Trophoblast cell (in vitro differentiated cells and primary cell): ENCODE results near the gene KDM4C.

Experiments
- DNase-seq, 2 donors: peaks; one replicate each; pipeline ENCODE4 v3.0.0-alpha.2; 2016
- H2AFZ ChIP-seq: 2 replicates; pipeline ENCODE4 v1.6.1; 2013; ENCODE audit warnings: low read length, moderate library complexity, mild to moderate bottlenecking; ENCODE audit not compliant: insufficient read depth, poor library complexity
- H2AK5ac ChIP-seq: 2 replicates; pipeline ENCODE4 v1.6.1; 2013; ENCODE audit warnings: mild to moderate bottlenecking, low read length
- H2BK120ac ChIP-seq: 2 replicates; pipeline ENCODE4 v1.6.1; 2013; ENCODE audit warnings: low read length, mild to moderate bottlenecking, moderate library complexity; ENCODE audit not compliant: insufficient read depth, poor library complexity
- H2BK12ac ChIP-seq: 2 replicates; pipeline ENCODE4 v1.6.1; 2013; ENCODE audit warnings: mild to moderate bottlenecking, low read length, moderate library complexity
- H2BK5ac ChIP-seq: 2 replicates; pipeline ENCODE4 v1.6.1; 2013; ENCODE audit warnings: low read length, low read depth, moderate library complexity, mild to moderate bottlenecking; ENCODE audit not compliant: poor library complexity
- H3K14ac ChIP-seq: 2 replicates; pipeline ENCODE4 v1.6.1; 2013; ENCODE audit warnings: mild to moderate bottlenecking, low read length
- H3K18ac ChIP-seq: 2 replicates; pipeline ENCODE4 v1.6.1; 2013; ENCODE audit warnings: mild to moderate bottlenecking, low read length
- H3K23ac ChIP-seq: 2 replicates; pipeline ENCODE4 v1.6.1; 2013; ENCODE audit warnings: low read length
- H3K27ac ChIP-seq: 2 replicates; pipeline ENCODE4 v1.5.1; 2013; ENCODE audit warnings: low read depth, mild to moderate bottlenecking, inconsistent platforms, low read length, moderate library complexity
- H3K27me3 ChIP-seq: 2 replicates; pipeline ENCODE4 v1.6.1; 2013; ENCODE audit warnings: inconsistent platforms, mild to moderate bottlenecking, low read length, moderate library complexity; ENCODE audit not compliant: insufficient read depth
- H3K36me3 ChIP-seq, 2 experiments: 1 replicate in 1 of 2; 2 replicates in 1 of 2; pipeline ENCODE4 v1.6.1; 2013; ENCODE audit warnings: low read length in 2 of 2, mild to moderate bottlenecking in 2 of 2, moderate library complexity in 1 of 2; ENCODE audit not compliant: insufficient read depth in 2 of 2, control insufficient read depth in 1 of 2
- H3K4ac ChIP-seq: 2 replicates; pipeline ENCODE4 v1.6.1; 2013; ENCODE audit warnings: low read depth, mild to moderate bottlenecking, low read length, moderate library complexity
- H3K4me1 ChIP-seq, 2 experiments: 1 replicate in 1 of 2; 2 replicates in 1 of 2; pipeline ENCODE4 v1.6.1; 2013; ENCODE audit warnings: low read length in 2 of 2, mild to moderate bottlenecking in 2 of 2, moderate library complexity in 1 of 2; ENCODE audit not compliant: insufficient read depth in 2 of 2, control insufficient read depth in 1 of 2
- H3K4me2 ChIP-seq: 2 replicates; pipeline ENCODE4 v1.6.1; 2013; ENCODE audit warnings: inconsistent platforms, mild to moderate bottlenecking, low read length, moderate library complexity
- H3K4me3 ChIP-seq: 2 replicates; pipeline ENCODE4 v1.5.1; 2013; ENCODE audit warnings: mild to moderate bottlenecking, low read depth, low read length, inconsistent platforms
- H3K79me1 ChIP-seq: one replicate; pipeline ENCODE4 v1.6.1; 2013; ENCODE audit warnings: low read length
- H3K79me2 ChIP-seq: 2 replicates; pipeline ENCODE4 v1.6.1; 2013; ENCODE audit warnings: low read length, mild to moderate bottlenecking; ENCODE audit not compliant: control insufficient read depth, insufficient read depth, poor library complexity
- H3K9ac ChIP-seq: 2 replicates; pipeline ENCODE4 v1.6.1; 2013; ENCODE audit warnings: mild to moderate bottlenecking, low read length
- H3K9me3 ChIP-seq: 2 replicates; pipeline ENCODE4 v1.6.1; 2013; ENCODE audit warnings: low read depth, mild to moderate bottlenecking, control low read depth, inconsistent platforms, low read length; ENCODE audit not compliant: insufficient read depth
- H4K12ac ChIP-seq: 2 replicates; pipeline ENCODE4 v1.6.1; 2013; ENCODE audit warnings: low read depth, mild to moderate bottlenecking, low read length, moderate library complexity
- H4K8ac ChIP-seq: 2 replicates; pipeline ENCODE4 v1.6.1; 2013; ENCODE audit warnings: low read depth, mild to moderate bottlenecking, low read length, moderate library complexity
- H4K91ac ChIP-seq: one replicate; pipeline ENCODE4 v1.6.1; 2013; ENCODE audit warnings: low read depth, mild to moderate bottlenecking, low read length, moderate library complexity
- WGBS: extraction: QIAGEN DNeasy Blood & Tissue Kit; methylation state at CpG from one replicate; pipeline ENCODE4 v1.1.7; 2013; ENCODE audit warnings: missing lambda C conversion rate; ENCODE audit not compliant: insufficient read length, insufficient coverage; ENCODE audit errors: extremely low coverage; 5-methylcytosine and 5-hydroxymethylcytosine counted together

The KDM4C gene

GRCh38 chr9:6999794-7000193 lies 242.0 kb downstream of the KDM4C start:
- Histone ChIP-seq H3K79me2 (no peaks in the 10 kb centered on the region), H2BK120ac (no peak overlapping the region), H4K91ac (no peak overlapping the region), H3K9ac (no peak overlapping the region), H2BK12ac (no peak overlapping the region), H3K4me1 (no peaks in the 10 kb centered on the region), H3K79me1 (no peaks in the 10 kb centered on the region), H3K27ac (no peak overlapping the region), H3K27me3 (no peaks in the 10 kb centered on the region), H3K4ac (no peak overlapping the region), H2AFZ (no peak overlapping the region), H3K4me3 (no peak overlapping the region), H3K36me3 (no peaks in the 10 kb centered on the region), H2AK5ac (no peak overlapping the region), H3K23ac (no peak overlapping the region), H2BK5ac (no peak overlapping the region), H4K8ac (no peak overlapping the region), H3K14ac (no peak overlapping the region), H3K18ac (no peak overlapping the region), H4K12ac (no peak overlapping the region), H3K4me2 (no peak overlapping the region), H3K9me3 (no peaks in the 10 kb centered on the region)
- WGBS, result no CpG with 5 or more reads among the region's 2 CpGs
- no peak for DNase-seq

GRCh38 chr9:7001571-7001970 lies 243.8 kb downstream of the KDM4C start:
- no peak overlapping the region for H2AK5ac ChIP-seq

GRCh38 chr9:7003861-7004260 lies 246.1 kb downstream of the KDM4C start:
- Histone ChIP-seq H2AK5ac (no peak overlapping the region), H3K4me1 (no peaks in the 10 kb centered on the region), H4K91ac (no peak overlapping the region), H3K27me3 (no peaks in the 10 kb centered on the region), H3K18ac (no peak overlapping the region), H2BK120ac (no peak overlapping the region), H3K4me2 (no peak overlapping the region), H3K79me1 (no peaks in the 10 kb centered on the region), H4K8ac (no peak overlapping the region), H3K4me3 (no peak overlapping the region), H2BK12ac (no peak overlapping the region), H3K27ac (no peak overlapping the region), H4K12ac (no peak overlapping the region), H3K4ac (no peak overlapping the region), H3K36me3 (peaks cover 2% of the 10 kb centered on the region in 2 experiments), H3K79me2 (no peaks in the 10 kb centered on the region), H3K9ac (peak overlapping the region; percentile 34), H3K9me3 (peaks cover 4% of the 10 kb centered on the region), H3K23ac (no peak overlapping the region), H2AFZ (no peak overlapping the region), H3K14ac (no peak overlapping the region), H2BK5ac (no peak overlapping the region)
- no CpG with 5 or more reads among the region's 2 CpGs for WGBS
- DNase-seq, result no peak

More at GRCh38 chr9:7001571-7001970, 243.8 kb downstream of the KDM4C start:
- no peak for DNase-seq
- Histone ChIP-seq H4K8ac (no peak overlapping the region), H3K4me1 (no peaks in the 10 kb centered on the region), H3K27ac (no peak overlapping the region), H3K18ac (no peak overlapping the region), H2BK12ac (no peak overlapping the region), H2BK120ac (no peak overlapping the region), H3K79me2 (no peaks in the 10 kb centered on the region), H3K4me2 (no peak overlapping the region), H4K91ac (no peak overlapping the region), H3K14ac (no peak overlapping the region), H2BK5ac (no peak overlapping the region), H3K4me3 (no peak overlapping the region), H3K36me3 (no peaks in the 10 kb centered on the region), H3K79me1 (no peaks in the 10 kb centered on the region), H3K23ac (no peak overlapping the region), H3K27me3 (no peaks in the 10 kb centered on the region), H3K9me3 (no peaks in the 10 kb centered on the region), H3K9ac (no peak overlapping the region), H3K4ac (no peak overlapping the region), H4K12ac (no peak overlapping the region), H2AFZ (no peak overlapping the region)
- WGBS, result no CpG with 5 or more reads among the region's 1 CpG

GRCh38 chr9:7006417-7006816 lies 248.6 kb downstream of the KDM4C start:
- H4K12ac ChIP-seq, result no peak overlapping the region
- H3K36me3 ChIP-seq, result peaks cover 2% of the 10 kb centered on the region in 2 experiments
- WGBS, result no CpG with 5 or more reads among the region's 2 CpGs
- H3K27me3 ChIP-seq, result no peaks in the 10 kb centered on the region
- no peak overlapping the region for H3K4me2 ChIP-seq
- no peaks in the 10 kb centered on the region for H3K4me1 ChIP-seq
- H3K23ac ChIP-seq, result no peak overlapping the region
- H3K14ac ChIP-seq, result no peak overlapping the region
- no peak for DNase-seq
- no peak overlapping the region for H3K4ac ChIP-seq
- H3K18ac ChIP-seq, result no peak overlapping the region
- no peaks in the 10 kb centered on the region for H3K79me2 ChIP-seq
- H3K4me3 ChIP-seq, result no peak overlapping the region
- no peak overlapping the region for H2BK5ac ChIP-seq
- H3K27ac ChIP-seq, result no peak overlapping the region
- H2BK12ac ChIP-seq, result no peak overlapping the region
- no peak overlapping the region for H2AFZ ChIP-seq
- no peak overlapping the region for H2AK5ac ChIP-seq
- no peak overlapping the region for H3K9ac ChIP-seq
- H4K8ac ChIP-seq, result no peak overlapping the region
- H3K79me1 ChIP-seq, result no peaks in the 10 kb centered on the region
- H2BK120ac ChIP-seq, result no peak overlapping the region
- H3K9me3 ChIP-seq, result peaks cover 4% of the 10 kb centered on the region
- no peak overlapping the region for H4K91ac ChIP-seq
